Ascending aorta (tissue), 2 donors: Measurements from ENCODE around the gene DIS3L. TPM values are rescaled to one million over a fixed set of nuclear protein-coding genes. Genes with fewer than 3 reads are reported as not detected.
A peak's percentile ranks its signal among the peaks of the same experiment; 100 is the strongest.

Source experiments
- DNase-seq, 2 donors: peaks; one replicate each; pipeline ENCODE4 v3.0.0-alpha.2; 2019; ENCODE audit warnings: low spot score in 2 of 2
- H3K27ac ChIP-seq, 2 donors: fragments of 200-600 bp; sonication (generic); one replicate each; pipeline ENCODE4 v1.5.1; 2016 to 2017; ENCODE audit warnings: mild to moderate bottlenecking in 1 of 2
- H3K27me3 ChIP-seq: fragments of 200-600 bp; sonication (generic); one replicate; pipeline ENCODE4 v1.5.1; 2017
- H3K36me3 ChIP-seq, 2 donors: fragments of 200-600 bp; sonication (generic); one replicate each; pipeline ENCODE4 v1.5.1; 2016
- H3K4me1 ChIP-seq, 2 donors: fragments of 200-600 bp; sonication (generic); one replicate each; pipeline ENCODE4 v1.5.1; 2016 to 2017; ENCODE audit warnings: mild to moderate bottlenecking in 1 of 2
- H3K4me3 ChIP-seq, 2 donors: fragments of 200-600 bp; sonication (generic); one replicate each; pipeline ENCODE4 v1.5.1; 2016 to 2017; ENCODE audit warnings: mild to moderate bottlenecking in 1 of 2
- H3K9me3 ChIP-seq, 2 donors: fragments of 200-600 bp; sonication (generic); one replicate each; pipeline ENCODE4 v1.5.1; 2016
- intact Hi-C: fragments of 100-400 bp; cut with DNase I; formaldehyde crosslinking; loops from one replicate; pipeline ENCODE4 v1.15.1; 2023
- total RNA-seq: library from RNA; depleted of rRNA; stranded (reverse); fragments of >200 nt; gene quantifications from one replicate; pipeline ENCODE4 v1.1.0, GENCODE V29; 2016
- TF ChIP-seq, protein P1 (sequence below), 3 experiments: fragments of 200-600 bp in 2 of 3; fragments of 450-650 bp in 1 of 3; sonication (generic) in 2 of 3; IDR thresholded peaks; one replicate each; pipeline ENCODE4 v1.5.1; 2016 to 2019; ENCODE audit warnings: antibody characterized with exemption in 3 of 3, mild to moderate bottlenecking in 1 of 3, moderate library complexity in 1 of 3

DIS3L gene
- total RNA-seq, 1 donor from 2014 or later: 10.3 TPM

DNA sequence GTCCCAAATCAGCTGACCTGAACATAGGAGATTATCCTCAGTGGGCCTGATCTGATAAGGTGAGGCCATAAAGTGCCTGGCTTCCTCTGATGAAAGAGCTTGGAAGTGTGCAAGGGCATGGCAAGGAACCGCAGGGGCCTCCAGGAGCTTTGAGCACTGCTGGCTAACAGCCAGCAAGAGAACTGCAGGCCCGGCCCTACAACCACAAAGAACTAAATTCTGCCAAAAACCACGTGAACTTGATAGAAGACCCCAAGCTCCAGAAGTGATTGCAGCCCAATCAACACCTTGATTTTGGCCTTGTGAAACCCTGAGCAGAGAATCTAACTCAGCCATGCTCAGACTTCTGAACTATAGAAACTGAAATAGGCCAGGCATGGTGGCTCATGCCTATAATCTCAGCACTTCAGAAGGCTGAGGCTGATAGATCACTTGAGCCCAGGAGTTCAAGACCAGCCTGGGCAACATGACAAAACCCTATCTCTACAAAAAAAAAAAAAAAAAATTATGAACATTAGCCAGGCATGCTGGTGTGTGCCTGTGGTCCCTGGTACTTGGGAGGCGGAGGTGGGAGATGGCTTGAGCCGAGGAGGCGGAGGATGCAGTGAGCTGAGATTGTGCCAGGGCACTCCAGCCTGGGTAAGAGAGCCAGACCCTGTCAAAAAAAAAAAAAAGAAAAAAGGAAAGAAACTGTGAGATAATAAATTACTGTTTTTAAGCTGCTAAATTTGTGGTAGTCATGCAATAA, 7.7 kb upstream of the DIS3L start:
- Histone ChIP-seq H3K27me3 (no peaks in the 10 kb centered on the region), H3K4me3 (no peak overlapping the region), H3K36me3 (no peaks in the 10 kb centered on the region), H3K27ac (no peak overlapping the region), H3K9me3 (no peaks in the 10 kb centered on the region), H3K4me1 (no peaks in the 10 kb centered on the region)
- TF ChIP-seq, protein P1, sequence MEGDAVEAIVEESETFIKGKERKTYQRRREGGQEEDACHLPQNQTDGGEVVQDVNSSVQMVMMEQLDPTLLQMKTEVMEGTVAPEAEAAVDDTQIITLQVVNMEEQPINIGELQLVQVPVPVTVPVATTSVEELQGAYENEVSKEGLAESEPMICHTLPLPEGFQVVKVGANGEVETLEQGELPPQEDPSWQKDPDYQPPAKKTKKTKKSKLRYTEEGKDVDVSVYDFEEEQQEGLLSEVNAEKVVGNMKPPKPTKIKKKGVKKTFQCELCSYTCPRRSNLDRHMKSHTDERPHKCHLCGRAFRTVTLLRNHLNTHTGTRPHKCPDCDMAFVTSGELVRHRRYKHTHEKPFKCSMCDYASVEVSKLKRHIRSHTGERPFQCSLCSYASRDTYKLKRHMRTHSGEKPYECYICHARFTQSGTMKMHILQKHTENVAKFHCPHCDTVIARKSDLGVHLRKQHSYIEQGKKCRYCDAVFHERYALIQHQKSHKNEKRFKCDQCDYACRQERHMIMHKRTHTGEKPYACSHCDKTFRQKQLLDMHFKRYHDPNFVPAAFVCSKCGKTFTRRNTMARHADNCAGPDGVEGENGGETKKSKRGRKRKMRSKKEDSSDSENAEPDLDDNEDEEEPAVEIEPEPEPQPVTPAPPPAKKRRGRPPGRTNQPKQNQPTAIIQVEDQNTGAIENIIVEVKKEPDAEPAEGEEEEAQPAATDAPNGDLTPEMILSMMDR (IDR thresholded peaks at IDR 0.05): no peak
- intact Hi-C loops: loop anchor here (5.0 kb wide), 1 partner anchor 368 kb away; no protein-coding TSS in a partner anchor
- DNase-seq: no peak

DNA sequence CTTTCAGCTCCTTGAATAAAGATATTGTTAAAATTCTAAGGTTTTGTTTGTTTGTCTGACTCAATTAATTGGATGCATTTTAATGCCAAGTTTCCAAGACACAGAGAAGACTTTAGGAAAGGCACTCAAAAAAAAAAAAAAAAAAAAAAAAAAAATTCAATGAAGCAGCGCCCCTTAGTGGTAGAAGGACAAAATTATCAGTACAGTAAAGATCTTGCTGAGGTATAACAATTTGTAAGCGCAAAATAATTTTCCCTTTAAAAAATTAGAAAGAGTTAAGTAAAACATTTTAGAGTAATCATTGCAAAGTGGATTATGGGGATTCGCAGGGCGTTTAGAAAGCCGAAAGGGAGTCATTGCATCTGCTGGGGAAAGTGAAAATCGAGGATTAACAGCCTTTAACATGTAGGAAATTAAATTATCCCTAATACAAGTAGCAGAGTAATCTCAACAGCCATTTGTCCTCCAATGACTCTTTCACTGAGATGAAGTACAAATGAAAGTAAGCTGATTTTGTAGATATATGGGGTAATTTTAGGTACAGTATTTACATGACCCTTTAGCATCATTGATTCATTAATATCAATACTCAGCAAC, 5.8 kb upstream of the DIS3L start:
- DNase-seq: no peak
- Histone ChIP-seq H3K36me3 (no peaks in the 10 kb centered on the region), H3K27me3 (no peaks in the 10 kb centered on the region), H3K4me1 (peaks cover 4 to 9% of the 10 kb centered on the region in 2 donors), H3K4me3 (no peak overlapping the region), H3K9me3 (no peaks in the 10 kb centered on the region), H3K27ac (no peak overlapping the region)
- intact Hi-C loops: loop anchor here (5.0 kb wide), 1 partner anchor 370 kb away; no protein-coding TSS in a partner anchor
- TF ChIP-seq, protein P1 (IDR thresholded peaks at IDR 0.05): peak in 2 of 3 experiments; percentile 46 to 52

DNA sequence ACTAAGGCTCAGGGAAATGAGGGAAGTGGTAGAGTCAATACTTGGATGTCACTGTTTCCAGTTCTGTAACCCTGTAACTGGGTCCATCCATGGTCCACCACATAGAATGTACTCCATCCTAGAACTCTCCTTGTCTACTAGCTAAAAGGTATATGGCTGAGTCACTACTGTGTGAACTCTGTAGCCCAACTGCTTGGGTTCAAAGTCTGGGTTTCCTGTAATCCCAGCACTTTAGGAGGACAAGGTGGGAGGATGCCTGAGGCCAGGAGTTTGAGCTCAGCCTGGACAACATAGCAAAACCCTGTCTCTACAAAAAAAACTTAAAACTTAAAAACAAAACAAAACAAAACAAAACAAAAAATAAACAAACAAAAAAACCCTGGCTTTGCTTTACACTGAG, 5.3 kb upstream of the DIS3L start:
- Histone ChIP-seq H3K4me1 (peaks cover 4 to 11% of the 10 kb centered on the region in 2 donors), H3K27me3 (no peaks in the 10 kb centered on the region), H3K4me3 (no peak overlapping the region), H3K36me3 (no peaks in the 10 kb centered on the region), H3K9me3 (no peaks in the 10 kb centered on the region), H3K27ac (no peak overlapping the region)
- DNase-seq: no peak
- intact Hi-C loops: loop anchor here (5.0 kb wide), 1 partner anchor 371 kb away; no protein-coding TSS in a partner anchor
- TF ChIP-seq, protein P1 (IDR thresholded peaks at IDR 0.05): no peak

DNA sequence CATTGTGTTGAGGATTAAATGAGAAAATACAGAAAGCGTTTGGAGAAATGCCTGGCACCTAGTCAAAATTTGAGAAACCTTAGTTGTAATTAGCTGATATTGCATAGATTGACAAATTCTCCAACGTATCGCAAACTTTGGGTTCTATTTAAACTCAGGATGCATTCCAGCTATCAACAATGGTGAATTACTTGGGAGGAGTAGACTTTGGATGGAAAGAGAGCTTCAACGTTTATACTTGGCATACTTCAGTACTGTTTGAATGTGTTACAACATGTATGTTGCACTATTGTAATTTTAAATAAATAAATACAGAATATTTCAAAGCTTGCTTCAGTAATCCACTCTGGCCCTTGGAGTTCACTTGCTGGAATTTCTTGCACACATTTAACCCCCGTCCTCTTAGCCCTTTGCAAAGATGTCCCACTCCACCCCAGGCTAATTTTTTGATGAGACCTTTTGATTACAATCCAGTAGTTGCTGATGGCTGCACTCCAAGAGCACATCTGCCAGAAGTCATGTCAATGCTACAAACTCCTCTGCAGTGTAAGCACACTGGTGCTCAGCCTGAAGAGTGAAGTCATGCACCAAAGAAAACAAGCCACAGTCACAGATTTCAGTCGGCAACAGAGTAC, 4.7 kb upstream of the DIS3L start:
- Histone ChIP-seq H3K27me3 (no peaks in the 10 kb centered on the region), H3K9me3 (no peaks in the 10 kb centered on the region), H3K4me3 (no peak overlapping the region), H3K36me3 (no peaks in the 10 kb centered on the region), H3K27ac (no peak overlapping the region), H3K4me1 (peaks cover 4 to 11% of the 10 kb centered on the region in 2 donors)
- TF ChIP-seq, protein P1 (IDR thresholded peaks at IDR 0.05): no peak
- no peak for DNase-seq
- intact Hi-C loops: loop anchor here (5.0 kb wide), 1 partner anchor 371 kb away; no protein-coding TSS in a partner anchor

DNA sequence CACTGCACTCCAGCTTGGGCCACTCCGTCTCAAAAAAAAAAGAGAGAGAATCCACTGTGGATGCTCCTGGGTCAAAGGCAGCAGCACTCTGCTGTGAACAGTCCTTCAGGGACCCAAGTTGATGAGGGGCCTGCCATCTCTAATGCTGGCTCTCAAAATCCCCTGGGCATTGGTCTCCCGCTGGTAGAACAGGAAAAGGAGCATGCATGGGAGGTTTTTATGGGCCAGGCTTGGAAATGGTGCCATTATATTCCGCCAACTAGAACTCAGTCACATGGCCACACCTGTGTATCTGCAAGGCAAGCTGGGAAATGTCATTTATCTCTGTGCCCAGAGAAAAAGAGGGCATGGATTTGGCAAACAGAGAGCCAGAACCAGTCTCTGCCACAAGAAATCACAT, 3.4 kb upstream of the DIS3L start:
- Histone ChIP-seq H3K36me3 (no peaks in the 10 kb centered on the region), H3K4me3 (no peak overlapping the region), H3K4me1 (peaks cover 8 to 15% of the 10 kb centered on the region in 2 donors), H3K27ac (no peak overlapping the region), H3K27me3 (no peaks in the 10 kb centered on the region), H3K9me3 (no peaks in the 10 kb centered on the region)
- intact Hi-C loops: no loop called here
- no peak for DNase-seq
- TF ChIP-seq, protein P1 (IDR thresholded peaks at IDR 0.05): no peak
